ENCODE results near the gene EMP3. TPM values are rescaled to one million over a fixed set of nuclear protein-coding genes. Genes with fewer than 3 reads are reported as not detected.

Gene EMP3
- total RNA-seq, 1 experiment from 2014 or later: 171 TPM

GRCh38 chr19:48279747-48280146, 45.6 kb upstream of the EMP3 start:
- Histone ChIP-seq H3K27me3 (ENCODE audit: control insufficient read depth, insufficient read depth, low read length) (no peaks in the 10 kb centered on the region), H3K36me3 (ENCODE audit: control insufficient read depth, insufficient read depth, low read length) (no peaks in the 10 kb centered on the region), H3K4me1 (ENCODE audit: control insufficient read depth, insufficient read depth, low read length) (no peaks in the 10 kb centered on the region), H3K9me3 (ENCODE audit: control insufficient read depth, insufficient read depth, low read depth, low read length) (no peaks in the 10 kb centered on the region; the same call in 1 of the 2 replicates), H3K4me3 (ENCODE audit: low read depth in 2 of 2, low read length in 2 of 2) (no peak overlapping the region), H3K27ac (ENCODE audit: low read length) (no peak overlapping the region)
- no TSS peak for BruUV-seq (replicated peaks)
- intact Hi-C loops (cut with micrococcal nuclease; ENCODE audit: unreplicated experiment) (no loop called here), in situ Hi-C loops (cut with HindIII; ENCODE audit: low pct_unique_long_range_greater_than_20kb, low sequenced_read_pairs) (no loop called here)
- CTCF ChIA-PET: no interaction called here
- DNase-seq (ENCODE audit: low read depth, low spot score) (no peak), ATAC-seq (no peak)
- TF ChIP-seq CTCF (IDR thresholded peaks at IDR 0.05) (no peak), TCF7L2 (IDR thresholded peaks at IDR 0.05; ENCODE audit: low read depth, low read length) (no peak), POLR2AphosphoS5 (IDR thresholded peaks at IDR 0.05; ENCODE audit: low read depth, low read length) (no peak), REST (IDR thresholded peaks at IDR 0.05; ENCODE audit: insufficient read depth in 1 of 2, low read depth in 2 of 2, low read length in 1 of 2) (no peak), SIN3A (IDR thresholded peaks at IDR 0.05; ENCODE audit: borderline replicate concordance, insufficient read depth, low read depth, low read length) (no peak)
- POLR2A ChIA-PET: no interaction called here

GRCh38 chr19:48283908-48284307, 41.4 kb upstream of the EMP3 start:
- in situ Hi-C loops (cut with HindIII; ENCODE audit: low pct_unique_long_range_greater_than_20kb, low sequenced_read_pairs): no loop called here
- POLR2A ChIA-PET: no interaction called here

GRCh38 chr19:48284896-48285295, 40.5 kb upstream of the EMP3 start:
- BruUV-seq (replicated peaks): no TSS peak
- TF ChIP-seq REST (IDR thresholded peaks at IDR 0.05; ENCODE audit: insufficient read depth in 1 of 2, low read depth in 2 of 2, low read length in 1 of 2): no peak
- no peak for TF ChIP-seq CTCF (IDR thresholded peaks at IDR 0.05)
- no peak for TF ChIP-seq TCF7L2 (IDR thresholded peaks at IDR 0.05; ENCODE audit: low read depth, low read length)
- no peak for TF ChIP-seq SIN3A (IDR thresholded peaks at IDR 0.05; ENCODE audit: borderline replicate concordance, insufficient read depth, low read depth, low read length)
- TF ChIP-seq POLR2AphosphoS5 (IDR thresholded peaks at IDR 0.05; ENCODE audit: low read depth, low read length): no peak
- Histone ChIP-seq H3K27ac (ENCODE audit: low read length) (no peak overlapping the region), H3K9me3 (ENCODE audit: control insufficient read depth, insufficient read depth, low read depth, low read length) (peaks cover 5% of the 10 kb centered on the region; the same call in 1 of the 2 replicates), H3K27me3 (ENCODE audit: control insufficient read depth, insufficient read depth, low read length) (no peaks in the 10 kb centered on the region), H3K4me1 (ENCODE audit: control insufficient read depth, insufficient read depth, low read length) (no peaks in the 10 kb centered on the region), H3K4me3 (ENCODE audit: low read depth in 2 of 2, low read length in 2 of 2) (no peak overlapping the region), H3K36me3 (ENCODE audit: control insufficient read depth, insufficient read depth, low read length) (no peaks in the 10 kb centered on the region)
- POLR2A ChIA-PET: no interaction called here
- intact Hi-C loops (cut with micrococcal nuclease; ENCODE audit: unreplicated experiment): no loop called here
- ATAC-seq (no peak), DNase-seq (ENCODE audit: low read depth, low spot score) (no peak)
- CTCF ChIA-PET: no interaction called here
- in situ Hi-C loops (cut with HindIII; ENCODE audit: low pct_unique_long_range_greater_than_20kb, low sequenced_read_pairs): no loop called here

More at GRCh38 chr19:48283908-48284307, 41.4 kb upstream of the EMP3 start:
- Histone ChIP-seq H3K4me3 (ENCODE audit: low read depth in 2 of 2, low read length in 2 of 2) (no peak overlapping the region), H3K27me3 (ENCODE audit: control insufficient read depth, insufficient read depth, low read length) (no peaks in the 10 kb centered on the region), H3K9me3 (ENCODE audit: control insufficient read depth, insufficient read depth, low read depth, low read length) (peaks cover 5% of the 10 kb centered on the region; the same call in 1 of the 2 replicates), H3K36me3 (ENCODE audit: control insufficient read depth, insufficient read depth, low read length) (no peaks in the 10 kb centered on the region), H3K4me1 (ENCODE audit: control insufficient read depth, insufficient read depth, low read length) (no peaks in the 10 kb centered on the region), H3K27ac (ENCODE audit: low read length) (no peak overlapping the region)
- BruUV-seq (replicated peaks): no TSS peak
- no peak for DNase-seq (ENCODE audit: low read depth, low spot score)
- CTCF ChIA-PET: no interaction called here
- intact Hi-C loops (cut with micrococcal nuclease; ENCODE audit: unreplicated experiment): no loop called here
- TF ChIP-seq SIN3A (IDR thresholded peaks at IDR 0.05; ENCODE audit: borderline replicate concordance, insufficient read depth, low read depth, low read length): no peak
- no peak for ATAC-seq
